ENCODE results near the gene MINDY2.
"Not testable (repeated sequence)": the region's sequence is repeated elsewhere in the genome, so short reads cannot be mapped to it uniquely, and the experiment has no call there.

The MINDY2 gene

GRCh38 chr15:58755350-58755749 lies 15.8 kb upstream of the MINDY2 start:
- no peak for DNase-seq (ENCODE audit: low spot score)

GRCh38 chr15:58755956-58756355 lies 15.1 kb upstream of the MINDY2 start:
- no peak for DNase-seq (ENCODE audit: low spot score)

- DNase-seq (ENCODE audit: low spot score), result no peak
Measured at GRCh38 chr15:58758141-58758540, 13.0 kb upstream of the MINDY2 start.

- no peak for DNase-seq (ENCODE audit: low spot score)
Measured at GRCh38 chr15:58760385-58761009, 10.6 kb upstream of the MINDY2 start.

GRCh38 chr15:58761010-58761388 lies 10.1 kb upstream of the MINDY2 start:
- DNase-seq (ENCODE audit: low spot score), result no peak

- no peak for DNase-seq (ENCODE audit: low spot score)
Measured at GRCh38 chr15:58762285-58762684, 8.8 kb upstream of the MINDY2 start.

GRCh38 chr15:58762731-58763130 lies 8.4 kb upstream of the MINDY2 start:
- DNase-seq (ENCODE audit: low spot score), result no peak

GRCh38 chr15:58764468-58764867 lies 6.6 kb upstream of the MINDY2 start:
- no peak for DNase-seq (ENCODE audit: low spot score)

- no peak for DNase-seq (ENCODE audit: low spot score)
Measured at GRCh38 chr15:58766290-58766689, 4.8 kb upstream of the MINDY2 start.

GRCh38 chr15:58768601-58769004 lies 2.5 kb upstream of the MINDY2 start:
- DNase-seq (ENCODE audit: low spot score), result not testable (repeated sequence)

GRCh38 chr15:58770519-58770856 lies 614 bp upstream of the MINDY2 start:
- peak; percentile 42 for DNase-seq (ENCODE audit: low spot score)

- peak; percentile 32 for DNase-seq (ENCODE audit: low spot score)
Measured at GRCh38 chr15:58771621-58772250, 634 bp downstream of the MINDY2 start.

- DNase-seq (ENCODE audit: low spot score), result no peak
Measured at GRCh38 chr15:58773024-58773423, 1.9 kb downstream of the MINDY2 start.

GRCh38 chr15:58775402-58775801 lies 4.3 kb downstream of the MINDY2 start:
- no peak for DNase-seq (ENCODE audit: low spot score)

GRCh38 chr15:58777107-58777506 lies 6.0 kb downstream of the MINDY2 start:
- DNase-seq (ENCODE audit: low spot score), result no peak

GRCh38 chr15:58779554-58779953 lies 8.5 kb downstream of the MINDY2 start:
- no peak for DNase-seq (ENCODE audit: low spot score)

- DNase-seq (ENCODE audit: low spot score), result no peak
Measured at GRCh38 chr15:58785355-58785754, 14.3 kb downstream of the MINDY2 start.

- DNase-seq (ENCODE audit: low spot score), result no peak
Measured at GRCh38 chr15:58788056-58788710, 17.1 kb downstream of the MINDY2 start.

- DNase-seq (ENCODE audit: low spot score), result peak; percentile 26
Measured at GRCh38 chr15:58793862-58794261, 22.8 kb downstream of the MINDY2 start.

GRCh38 chr15:58795825-58796224 lies 24.7 kb downstream of the MINDY2 start:
- no peak for DNase-seq (ENCODE audit: low spot score)

- DNase-seq (ENCODE audit: low spot score), result no peak
Measured at GRCh38 chr15:58797505-58797904, 26.4 kb downstream of the MINDY2 start.

GRCh38 chr15:58805095-58805494 lies 34.0 kb downstream of the MINDY2 start:
- DNase-seq (ENCODE audit: low spot score), result no peak

- DNase-seq (ENCODE audit: low spot score), result not testable (repeated sequence)
Measured at GRCh38 chr15:58823267-58823666, 52.2 kb downstream of the MINDY2 start.

- no peak for DNase-seq (ENCODE audit: low spot score)
Measured at GRCh38 chr15:58830556-58830955, 59.5 kb downstream of the MINDY2 start.

Measured in HuH-7 (cell line).